ENCODE data around the gene EDARADD. TPM values are rescaled to one million over a fixed set of nuclear protein-coding genes. Genes with fewer than 3 reads are reported as not detected.

The EDARADD gene
- total RNA-seq, 6 experiments from 2014 or later, result 0.43 TPM; not detected in 4

DNA sequence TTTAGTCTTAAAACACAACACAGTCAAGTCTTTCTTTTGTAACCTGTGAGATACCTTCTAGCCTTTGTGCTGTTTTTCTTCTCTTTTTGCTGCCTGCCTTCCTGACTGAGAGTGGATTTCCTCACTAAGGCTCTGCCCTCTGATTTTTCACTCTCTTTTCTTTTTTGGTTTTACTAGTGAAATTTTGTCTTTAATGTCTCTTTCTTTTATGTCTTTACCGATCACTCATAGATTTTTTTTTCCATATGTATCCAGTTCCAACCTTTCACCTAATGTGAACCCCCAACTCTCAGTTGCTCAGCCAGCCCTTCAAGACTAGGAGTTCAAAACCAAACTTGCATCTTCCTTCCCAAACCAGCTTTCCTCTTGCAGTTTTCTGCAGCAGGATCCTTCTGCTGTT, 136.2 kb downstream of the EDARADD start:
- Mint-ChIP-seq H3K27ac (no peak overlapping the region), H3K9me3 (no peaks in the 10 kb centered on the region), H3K27me3 (ENCODE audit: insufficient read depth) (no peaks in the 10 kb centered on the region), H3K36me3 (ENCODE audit: low read depth) (no peaks in the 10 kb centered on the region; the same call in 1 of the 2 replicates), H3K4me1 (ENCODE audit: low read depth) (peaks cover 22% of the 10 kb centered on the region), H3K4me3 (no peak overlapping the region)
- no peak for DNase-seq
- TF ChIP-seq, protein P1, sequence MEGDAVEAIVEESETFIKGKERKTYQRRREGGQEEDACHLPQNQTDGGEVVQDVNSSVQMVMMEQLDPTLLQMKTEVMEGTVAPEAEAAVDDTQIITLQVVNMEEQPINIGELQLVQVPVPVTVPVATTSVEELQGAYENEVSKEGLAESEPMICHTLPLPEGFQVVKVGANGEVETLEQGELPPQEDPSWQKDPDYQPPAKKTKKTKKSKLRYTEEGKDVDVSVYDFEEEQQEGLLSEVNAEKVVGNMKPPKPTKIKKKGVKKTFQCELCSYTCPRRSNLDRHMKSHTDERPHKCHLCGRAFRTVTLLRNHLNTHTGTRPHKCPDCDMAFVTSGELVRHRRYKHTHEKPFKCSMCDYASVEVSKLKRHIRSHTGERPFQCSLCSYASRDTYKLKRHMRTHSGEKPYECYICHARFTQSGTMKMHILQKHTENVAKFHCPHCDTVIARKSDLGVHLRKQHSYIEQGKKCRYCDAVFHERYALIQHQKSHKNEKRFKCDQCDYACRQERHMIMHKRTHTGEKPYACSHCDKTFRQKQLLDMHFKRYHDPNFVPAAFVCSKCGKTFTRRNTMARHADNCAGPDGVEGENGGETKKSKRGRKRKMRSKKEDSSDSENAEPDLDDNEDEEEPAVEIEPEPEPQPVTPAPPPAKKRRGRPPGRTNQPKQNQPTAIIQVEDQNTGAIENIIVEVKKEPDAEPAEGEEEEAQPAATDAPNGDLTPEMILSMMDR (IDR thresholded peaks at IDR 0.05), result no peak

DNA sequence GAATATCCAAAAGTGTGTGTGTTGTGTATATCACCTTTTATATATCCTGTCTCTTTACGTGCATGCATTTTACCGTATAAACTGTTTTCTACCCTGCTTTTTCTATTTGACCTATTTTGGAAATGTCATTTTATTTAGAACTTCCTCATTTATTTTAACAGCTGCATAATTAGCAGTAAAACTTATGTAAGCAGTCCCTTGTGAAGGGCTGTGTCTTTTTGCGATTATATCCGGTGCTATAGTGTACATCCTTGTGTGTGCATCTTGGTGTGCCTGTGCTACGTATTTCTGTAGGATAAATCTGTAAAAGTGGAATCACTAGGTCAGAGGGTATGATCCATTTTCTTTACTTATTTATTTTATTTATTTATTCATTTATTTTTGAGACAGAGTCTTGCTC, 136.9 kb downstream of the EDARADD start:
- no peak overlapping the region for H3K4me3 Mint-ChIP-seq
- TF ChIP-seq, protein P1 (IDR thresholded peaks at IDR 0.05), result no peak
- no peaks in the 10 kb centered on the region for H3K9me3 Mint-ChIP-seq
- DNase-seq, result no peak
- no peak overlapping the region for H3K27ac Mint-ChIP-seq
- H3K27me3 Mint-ChIP-seq (ENCODE audit: insufficient read depth), result no peaks in the 10 kb centered on the region
- peaks cover 22% of the 10 kb centered on the region for H3K4me1 Mint-ChIP-seq (ENCODE audit: low read depth)
- H3K36me3 Mint-ChIP-seq (ENCODE audit: low read depth), result no peaks in the 10 kb centered on the region; the same call in 1 of the 2 replicates

DNA sequence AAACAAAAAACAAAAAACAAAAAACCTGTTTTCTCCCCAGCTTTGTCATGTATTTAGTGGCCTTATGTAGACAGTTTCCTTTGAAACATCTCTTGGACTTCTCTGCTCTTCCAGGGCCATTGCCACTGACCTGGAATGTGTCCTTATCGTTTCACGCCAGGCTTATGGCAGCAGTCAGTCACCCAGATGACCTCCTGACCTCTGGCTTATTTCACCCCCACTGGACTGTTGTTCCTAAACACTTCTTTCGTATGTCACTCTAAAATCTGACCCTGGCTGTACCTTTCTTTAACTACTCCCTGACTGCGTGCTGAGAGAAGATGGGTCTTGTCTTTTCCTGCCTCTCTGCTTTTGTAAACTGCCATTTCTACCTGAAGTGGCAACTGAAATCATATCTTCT, 138.8 kb downstream of the EDARADD start:
- TF ChIP-seq, protein P1 (IDR thresholded peaks at IDR 0.05), result no peak

DNA sequence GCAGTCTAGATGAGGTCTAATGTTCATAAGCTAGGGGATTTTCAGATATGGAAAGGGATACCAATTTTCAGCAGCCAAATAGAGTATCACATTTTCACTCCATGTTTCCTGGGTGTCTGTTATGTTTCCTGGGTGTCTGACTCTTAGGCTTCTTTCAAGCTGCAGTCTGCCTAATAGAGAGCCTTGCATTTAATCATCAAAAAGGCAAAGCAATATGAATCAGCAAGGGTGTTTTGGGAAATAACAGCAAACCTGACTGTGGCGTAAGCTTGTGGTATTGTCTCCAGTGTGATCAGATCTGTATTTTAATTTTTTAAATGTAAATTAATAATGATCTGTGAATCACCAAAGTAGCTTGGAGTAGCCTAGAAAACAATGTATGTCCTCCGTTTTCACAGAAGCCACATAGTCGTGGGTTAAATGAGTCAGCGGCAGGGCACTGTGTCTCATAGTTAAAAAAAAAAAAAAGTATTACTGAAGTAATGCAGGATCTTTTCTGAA, 140.1 kb downstream of the EDARADD start:
- Mint-ChIP-seq H3K4me1 (ENCODE audit: low read depth) (peaks cover 22% of the 10 kb centered on the region), H3K36me3 (ENCODE audit: low read depth) (peaks cover 5% of the 10 kb centered on the region; the same call in 1 of the 2 replicates), H3K27ac (peak overlapping the region; percentile 83), H3K27me3 (ENCODE audit: insufficient read depth) (no peaks in the 10 kb centered on the region; the same call in 1 of the 2 replicates), H3K4me3 (no peak overlapping the region), H3K9me3 (no peaks in the 10 kb centered on the region)
- DNase-seq, result peak; percentile 81
- TF ChIP-seq, protein P1 (IDR thresholded peaks at IDR 0.05), result no peak

More for the DNA sequence above, 138.8 kb downstream of the EDARADD start:
- peaks cover 5% of the 10 kb centered on the region; the same call in 1 of the 2 replicates for H3K36me3 Mint-ChIP-seq (ENCODE audit: low read depth)
- H3K4me1 Mint-ChIP-seq (ENCODE audit: low read depth), result peaks cover 22% of the 10 kb centered on the region
- H3K9me3 Mint-ChIP-seq, result no peaks in the 10 kb centered on the region
- no peak overlapping the region for H3K27ac Mint-ChIP-seq
- DNase-seq, result no peak
- no peaks in the 10 kb centered on the region; the same call in 1 of the 2 replicates for H3K27me3 Mint-ChIP-seq (ENCODE audit: insufficient read depth)
- no peak overlapping the region for H3K4me3 Mint-ChIP-seq

Other genes starting within 250 kb of the EDARADD start
- gene ERO1B, start 112.3 kb upstream of the EDARADD start, total RNA-seq (2021; fragmentation: NEBNext Ultra II Directional; extraction: Animal tissue kit (Norgen Biotek cat#: 25700)), result 1 to 10 TPM; 1.5 to 2.3 (median 2.0) TPM
- 10 to 100 TPM; 27.4 to 37.5 (median 35.0) TPM for gene LGALS8, start 129.7 kb downstream of the EDARADD start, total RNA-seq (2021; fragmentation: NEBNext Ultra II Directional; extraction: Animal tissue kit (Norgen Biotek cat#: 25700))
- 10 to 100 TPM; 34.5 to 43.6 (median 39.2) TPM for gene HEATR1, start 210.2 kb downstream of the EDARADD start, total RNA-seq (2021; fragmentation: NEBNext Ultra II Directional; extraction: Animal tissue kit (Norgen Biotek cat#: 25700))